Breast epithelium (tissue), 4 donors: ENCODE measurements around the gene CD151. TPM values are rescaled to one million over a fixed set of nuclear protein-coding genes. Genes with fewer than 3 reads are reported as not detected.

ENCODE experiments used
- DNase-seq, 2 donors: peaks; one replicate each; pipeline ENCODE4 v3.0.0-alpha.2; 2019; ENCODE audit warnings: low spot score in 2 of 2
- H3K27ac ChIP-seq, 2 donors: fragments of 200-600 bp; sonication (generic) in 1 of 2; one replicate each; pipeline ENCODE4 v1.5.1; 2016 to 2019; ENCODE audit warnings: mild to moderate bottlenecking in 1 of 2
- H3K27me3 ChIP-seq, 2 donors: fragments of 200-600 bp; sonication (generic) in 1 of 2; one replicate each; pipeline versions ENCODE4 v1.5.1 to v1.6.0; 2017 to 2019; ENCODE audit warnings: control low read depth in 1 of 2, mild to moderate bottlenecking in 1 of 2
- H3K36me3 ChIP-seq: fragments of 200-600 bp; one replicate; pipeline ENCODE4 v1.5.1; 2019
- H3K4me1 ChIP-seq, 2 donors: fragments of 200-600 bp; sonication (generic); one replicate each; pipeline ENCODE4 v1.5.1; 2016 to 2019; ENCODE audit warnings: control low read depth in 1 of 2
- H3K4me3 ChIP-seq, 3 donors: fragments of 200-600 bp; sonication (generic); 1 replicate in 2 of 3; 2 replicates in 1 of 3; pipeline ENCODE4 v1.5.1; 2016 to 2019; ENCODE audit warnings: mild to moderate bottlenecking in 3 of 3, moderate library complexity in 2 of 3
- H3K9me3 ChIP-seq, 2 donors: fragments of 200-600 bp; sonication (generic) in 1 of 2; one replicate each; pipeline ENCODE4 v1.5.1; 2016 to 2019; ENCODE audit warnings: control low read depth in 1 of 2
- CTCF ChIP-seq, 3 donors: fragments of 450-650 bp; IDR thresholded peaks; one replicate each; pipeline ENCODE4 v1.5.1; 2016 to 2017; ENCODE audit warnings: antibody characterized with exemption in 3 of 3, mild to moderate bottlenecking in 3 of 3, moderate library complexity in 3 of 3
- POLR2A ChIP-seq: fragments of 450-650 bp; IDR thresholded peaks from one replicate; pipeline ENCODE4 v1.6.1; 2016; ENCODE audit warnings: antibody characterized with exemption, mild to moderate bottlenecking, moderate library complexity
- POLR2AphosphoS5 ChIP-seq, 3 donors: sonication (generic); formaldehyde crosslinking; IDR thresholded peaks; one replicate each; pipeline ENCODE4 v1.6.1; 2017; ENCODE audit warnings: antibody characterized with exemption in 3 of 3
- intact Hi-C: fragments of 100-400 bp; cut with DNase I; formaldehyde crosslinking; loops from one replicate; pipeline ENCODE4 v1.15.1; 2023; ENCODE audit warnings: low total_unique reads
- total RNA-seq, 3 donors: library from RNA; depleted of rRNA; stranded (reverse); fragments of >200 nt; gene quantifications; one replicate each; pipeline ENCODE4 v1.1.0, GENCODE V29; 2016

CD151 gene
- total RNA-seq, 3 donors from 2014 or later: 209 to 847 (median 343) TPM

GRCh38 chr11:818396-819128 lies 14.2 kb upstream of the CD151 start, which contains the start of gene PNPLA2:
Gene PNPLA2 (plus strand): TSS chr11:818914. CDS start chr11:819719, 805 bp downstream.
- H3K9me3 ChIP-seq: no peaks in the 10 kb centered on the region
- peak within 1 kb of the TSS; percentile 98 to 100 for H3K27ac ChIP-seq
- H3K36me3 ChIP-seq: no peaks in the 10 kb centered on the region
- no peaks in the 10 kb centered on the region for H3K27me3 ChIP-seq
- H3K4me3 ChIP-seq: peak within 1 kb of the TSS; percentile 82 to 100 (median 94)
- intact Hi-C loops: no loop called here
- peak in 1 of 2 donors; percentile 81 for DNase-seq
- TF ChIP-seq POLR2A (peak; percentile 28), CTCF (IDR thresholded peaks at IDR 0.05) (no peak), POLR2AphosphoS5 (IDR thresholded peaks at IDR 0.05) (peak in 2 of 3 donors; percentile 80 to 82)
- H3K4me1 ChIP-seq: peaks cover 12 to 23% of the 10 kb centered on the region in 2 donors

GRCh38 chr11:819129-819931 lies 13.4 kb upstream of the CD151 start:
- Histone ChIP-seq H3K27ac (peak overlapping the region; percentile 98 to 100), H3K4me3 (peak overlapping the region; percentile 82 to 100 (median 94)), H3K4me1 (peaks cover 12 to 25% of the 10 kb centered on the region in 2 donors), H3K27me3 (no peaks in the 10 kb centered on the region), H3K9me3 (no peaks in the 10 kb centered on the region), H3K36me3 (peaks cover 7% of the 10 kb centered on the region)
- peak; percentile 25 to 60 (median 56) for TF ChIP-seq CTCF (IDR thresholded peaks at IDR 0.05)
- TF ChIP-seq POLR2AphosphoS5 (IDR thresholded peaks at IDR 0.05): peak; percentile 71 to 81 (median 74)
- peak; percentile 10 for TF ChIP-seq POLR2A
- intact Hi-C loops: no loop called here
- peak; percentile 90 to 98 for DNase-seq

GRCh38 chr11:819943-820649 lies 12.7 kb upstream of the CD151 start:
- H3K36me3 ChIP-seq: peaks cover 9% of the 10 kb centered on the region
- H3K27ac ChIP-seq: peak overlapping the region; percentile 98 to 100
- no peaks in the 10 kb centered on the region for H3K27me3 ChIP-seq
- DNase-seq: peak; percentile 87 to 91
- intact Hi-C loops: no loop called here
- TF ChIP-seq POLR2AphosphoS5 (IDR thresholded peaks at IDR 0.05) (no peak), POLR2A (no peak), CTCF (IDR thresholded peaks at IDR 0.05) (no peak)
- H3K9me3 ChIP-seq: no peaks in the 10 kb centered on the region
- H3K4me1 ChIP-seq: peaks cover 12 to 32% of the 10 kb centered on the region in 2 donors
- H3K4me3 ChIP-seq: peak overlapping the region; percentile 82 to 100 (median 94)

GRCh38 chr11:820655-821511 lies 11.9 kb upstream of the CD151 start:
- intact Hi-C loops: no loop called here
- peak; percentile 85 to 87 for DNase-seq
- peaks cover 12 to 38% of the 10 kb centered on the region in 2 donors for H3K4me1 ChIP-seq
- H3K27ac ChIP-seq: peak overlapping the region; percentile 98 to 100
- TF ChIP-seq POLR2A: no peak
- peak in 2 of 3 donors; percentile 30 to 87 for TF ChIP-seq POLR2AphosphoS5 (IDR thresholded peaks at IDR 0.05)
- peak in 1 of 3 donors; percentile 11 for TF ChIP-seq CTCF (IDR thresholded peaks at IDR 0.05)
- H3K27me3 ChIP-seq: no peaks in the 10 kb centered on the region
- peak overlapping the region; percentile 82 to 100 (median 94) for H3K4me3 ChIP-seq
- peaks cover 9% of the 10 kb centered on the region for H3K36me3 ChIP-seq
- no peaks in the 10 kb centered on the region for H3K9me3 ChIP-seq
